NCI-H2227 (cell line): ENCODE results near the gene SLC36A1.
A peak's percentile ranks its signal among the peaks of the same experiment; 100 is the strongest.

Source experiments
- DNase-seq: peaks from one replicate; lab custom pipeline; 2025; ENCODE audit not compliant: unreplicated experiment; lab: John Stamatoyannopoulos, UW

SLC36A1 gene

DNA sequence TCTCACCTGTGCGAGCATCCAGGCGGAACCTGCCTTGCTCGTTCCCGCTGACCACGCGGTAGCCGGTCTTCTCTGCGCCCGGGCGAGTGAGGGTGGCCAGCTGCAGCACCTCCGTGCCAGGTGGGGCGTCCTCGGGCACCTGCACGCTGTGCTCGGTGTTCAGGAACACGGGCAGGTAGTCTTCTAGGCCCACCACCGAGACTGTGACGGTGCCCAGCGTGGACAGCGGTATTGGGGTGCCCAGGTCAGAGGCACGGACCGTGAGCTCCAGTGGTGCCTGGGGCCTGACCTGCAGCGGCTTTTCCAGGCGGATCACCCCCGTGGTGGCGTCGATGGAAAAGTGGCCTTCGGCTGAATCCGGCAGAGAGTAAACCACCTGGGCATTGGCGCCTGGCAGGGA is 84.2 kb downstream of the SLC36A1 start:
- DNase-seq: no peak

GRCh38 chr5:151532416-151532815 is 85.0 kb downstream of the SLC36A1 start:
- no peak for DNase-seq

DNA sequence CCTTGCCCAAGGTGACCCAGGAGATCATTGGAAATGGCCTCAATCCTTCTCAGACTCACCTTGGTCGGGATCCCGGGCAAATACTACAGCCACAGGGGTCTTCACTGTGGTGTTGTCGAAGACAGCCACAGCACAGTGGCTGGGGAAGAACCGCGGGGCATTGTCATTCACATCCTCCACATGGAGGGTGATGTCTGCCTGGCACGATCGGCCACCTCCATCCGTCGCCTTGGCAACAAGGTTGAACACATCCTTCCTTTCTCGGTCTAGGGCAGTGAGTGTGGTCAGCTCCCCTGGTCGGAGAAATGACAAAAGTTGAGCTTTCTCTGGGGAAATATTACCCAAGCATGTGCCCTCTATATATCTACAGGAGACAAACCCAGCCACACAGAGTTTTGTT is 86.9 kb downstream of the SLC36A1 start:
- DNase-seq: peak; percentile 15

- no peak for DNase-seq
Measured at GRCh38 chr5:151537044-151537443, 89.6 kb downstream of the SLC36A1 start.

DNA sequence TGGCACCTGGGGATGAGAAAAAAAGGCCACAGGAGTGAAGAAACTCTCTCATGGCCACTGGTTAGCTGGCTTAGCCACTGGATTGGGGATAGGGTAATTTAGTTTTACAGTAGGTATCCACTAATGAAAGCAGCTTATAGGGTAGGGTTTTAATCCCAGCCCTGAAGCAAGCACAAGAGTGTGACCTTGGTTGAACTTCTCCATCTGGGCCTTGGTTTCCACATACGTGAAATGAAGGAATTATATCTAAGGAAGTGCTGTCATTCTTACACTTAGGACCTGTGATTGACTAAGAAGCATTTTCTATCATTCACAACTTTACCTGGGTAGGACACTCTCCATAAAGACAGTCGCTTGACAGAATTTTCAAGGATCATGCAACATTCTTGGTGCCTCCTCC is 94.2 kb downstream of the SLC36A1 start:
- no peak for DNase-seq
